H9 (cell line): Measurements from ENCODE around the gene KPTN. TPM values are rescaled to one million over a fixed set of nuclear protein-coding genes. Genes with fewer than 3 reads are reported as not detected.
A peak's percentile ranks its signal among the peaks of the same experiment; 100 is the strongest.

Experiments used
- DNase-seq: peaks from one replicate; pipeline ENCODE4 v3.0.0-alpha.2; 2017
- H2AFZ ChIP-seq: one replicate; pipeline ENCODE4 v1.6.1; 2013; ENCODE audit warnings: mild to moderate bottlenecking, low read length, control low read depth, moderate library complexity
- H2AK5ac ChIP-seq: 2 replicates; pipeline ENCODE4 v1.6.1; 2013; ENCODE audit warnings: low read length, control low read depth, mixed read lengths; ENCODE audit not compliant: insufficient read length
- H2BK120ac ChIP-seq: one replicate; pipeline ENCODE4 v1.6.1; 2013; ENCODE audit warnings: low read depth, mild to moderate bottlenecking, low read length, control low read depth, inconsistent platforms; ENCODE audit not compliant: poor library complexity, severe bottlenecking
- H2BK12ac ChIP-seq: 2 replicates; pipeline ENCODE4 v1.6.1; 2013; ENCODE audit warnings: low read length, control low read depth, mixed read lengths, low read depth; ENCODE audit not compliant: insufficient read length
- H2BK15ac ChIP-seq: 2 replicates; pipeline ENCODE4 v1.6.1; 2013; ENCODE audit warnings: low read depth, low read length, control low read depth
- H2BK20ac ChIP-seq: one replicate; pipeline ENCODE4 v1.6.1; 2013; ENCODE audit warnings: low read depth, mild to moderate bottlenecking, low read length, control low read depth, inconsistent platforms; ENCODE audit not compliant: poor library complexity, severe bottlenecking
- H2BK5ac ChIP-seq: 2 replicates; pipeline ENCODE4 v1.6.1; 2013; ENCODE audit warnings: low read length, control low read depth, mixed read lengths; ENCODE audit not compliant: insufficient read length
- H3K14ac ChIP-seq: 2 replicates; pipeline ENCODE4 v1.6.1; 2013; ENCODE audit warnings: low read length, control low read depth; ENCODE audit not compliant: insufficient read depth
- H3K18ac ChIP-seq: 2 replicates; pipeline ENCODE4 v1.6.1; 2013; ENCODE audit warnings: low read depth, mild to moderate bottlenecking, mixed read lengths, low read length, control low read depth; ENCODE audit not compliant: insufficient read length
- H3K23ac ChIP-seq: 2 replicates; pipeline ENCODE4 v1.6.1; 2013; ENCODE audit warnings: low read length, control low read depth, mixed read lengths, low read depth; ENCODE audit not compliant: insufficient read length
- H3K23me2 ChIP-seq: 2 replicates; pipeline ENCODE4 v1.6.1; 2013; ENCODE audit warnings: low read depth, mild to moderate bottlenecking, mixed read lengths, low read length, control low read depth; ENCODE audit not compliant: insufficient read length, poor library complexity, severe bottlenecking
- H3K27ac ChIP-seq: 2 replicates; pipeline ENCODE4 v1.5.1; 2013; ENCODE audit warnings: low read length, control low read depth, mixed read lengths, low read depth; ENCODE audit not compliant: insufficient read length
- H3K27me3 ChIP-seq: 2 replicates; pipeline ENCODE4 v1.6.1; 2013; ENCODE audit warnings: low read length, control low read depth, inconsistent platforms; ENCODE audit not compliant: insufficient read depth
- H3K4ac ChIP-seq: 2 replicates; pipeline ENCODE4 v1.6.1; 2013; ENCODE audit warnings: low read depth, mild to moderate bottlenecking, control low read depth, inconsistent platforms, low read length, moderate library complexity
- H3K4me1 ChIP-seq: 2 replicates; pipeline ENCODE4 v1.6.1; 2013; ENCODE audit warnings: low read length, control low read depth, inconsistent platforms; ENCODE audit not compliant: insufficient read depth
- H3K4me2 ChIP-seq: 2 replicates; pipeline ENCODE4 v1.6.1; 2013; ENCODE audit warnings: low read length, control low read depth, mixed read lengths; ENCODE audit not compliant: insufficient read length, insufficient read depth
- H3K56ac ChIP-seq: 2 replicates; pipeline ENCODE4 v1.6.1; 2013; ENCODE audit warnings: low read depth, mild to moderate bottlenecking, mixed read lengths, low read length, control low read depth; ENCODE audit not compliant: insufficient read length
- H3K79me1 ChIP-seq: 2 replicates; pipeline ENCODE4 v1.6.1; 2013; ENCODE audit warnings: low read depth, mild to moderate bottlenecking, moderate library complexity, low read length, control low read depth, inconsistent platforms; ENCODE audit not compliant: insufficient read depth, poor library complexity, severe bottlenecking
- H3K79me2 ChIP-seq: 2 replicates; pipeline ENCODE4 v1.6.1; 2013; ENCODE audit warnings: low read length, control low read depth, inconsistent platforms; ENCODE audit not compliant: insufficient read depth
- H3K9ac ChIP-seq: 2 replicates; pipeline ENCODE4 v1.6.1; 2013; ENCODE audit warnings: low read length, control low read depth, mixed read lengths; ENCODE audit not compliant: insufficient read length; ENCODE audit errors: extremely low read depth
- H3K9me3 ChIP-seq: one replicate; pipeline ENCODE4 v1.6.1; 2013; ENCODE audit warnings: low read depth, low read length, inconsistent platforms; ENCODE audit not compliant: control insufficient read depth
- H3T11ph ChIP-seq: one replicate; pipeline ENCODE4 v1.6.1; 2013; ENCODE audit warnings: mild to moderate bottlenecking, low read length, control low read depth, inconsistent platforms
- H4K20me1 ChIP-seq: one replicate; pipeline ENCODE4 v1.6.1; 2013; ENCODE audit not compliant: control insufficient read depth, insufficient read length, insufficient read depth
- H4K5ac ChIP-seq: 2 replicates; pipeline ENCODE4 v1.6.1; 2013; ENCODE audit warnings: low read depth, mild to moderate bottlenecking, mixed read lengths, low read length, control low read depth; ENCODE audit not compliant: insufficient read length
- H4K8ac ChIP-seq: replicated peaks from 2 replicates; pipeline ENCODE4 v1.6.1; 2013; ENCODE audit warnings: low read length, control low read depth, mixed read lengths, low read depth; ENCODE audit not compliant: insufficient read length
- H4K91ac ChIP-seq: 2 replicates; pipeline ENCODE4 v1.6.1; 2013; ENCODE audit warnings: low read depth, mild to moderate bottlenecking, moderate library complexity, mixed read lengths, low read length, control low read depth; ENCODE audit not compliant: insufficient read length
- H3K27ac Mint-ChIP-seq, 3 experiments: 2 replicates in 2 of 3; 3 replicates in 1 of 3; pipeline ENCODE4 v1.8.0; 2020 to 2021; ENCODE audit warnings: mixed read lengths in 3 of 3, mild to moderate bottlenecking in 1 of 3, moderate library complexity in 1 of 3
- H3K27me3 Mint-ChIP-seq: 2 replicates; pipeline ENCODE4 v1.8.0; 2021; ENCODE audit warnings: low read depth, mild to moderate bottlenecking, moderate library complexity, mixed read lengths
- H3K36me3 Mint-ChIP-seq, 3 experiments: 2 replicates in 2 of 3; 3 replicates in 1 of 3; pipeline ENCODE4 v1.8.0; 2020 to 2021; ENCODE audit warnings: low read depth in 3 of 3, mixed read lengths in 3 of 3; ENCODE audit not compliant: insufficient read depth in 1 of 3
- H3K4me1 Mint-ChIP-seq, 2 experiments: 2 replicates each; pipeline ENCODE4 v1.8.0; 2020; ENCODE audit warnings: mixed read lengths in 2 of 2
- H3K4me3 Mint-ChIP-seq, 2 experiments: 2 replicates in 1 of 2; 3 replicates in 1 of 2; pipeline ENCODE4 v1.8.0; 2020 to 2021; ENCODE audit warnings: mild to moderate bottlenecking in 2 of 2, mixed read lengths in 2 of 2, moderate library complexity in 1 of 2
- H3K9me3 Mint-ChIP-seq, 2 experiments: 2 replicates in 1 of 2; 3 replicates in 1 of 2; pipeline ENCODE4 v1.8.0; 2020; ENCODE audit warnings: mild to moderate bottlenecking in 2 of 2, mixed read lengths in 2 of 2, moderate library complexity in 1 of 2
- WGBS: extraction: QIAGEN DNeasy Blood & Tissue Kit; methylation state at CpG from one replicate; pipeline ENCODE4 v1.1.7; 2013; ENCODE audit warnings: missing lambda C conversion rate, low lambda C conversion rate, mixed read lengths; ENCODE audit not compliant: insufficient read length; ENCODE audit errors: extremely low coverage; 5-methylcytosine and 5-hydroxymethylcytosine counted together
- total RNA-seq: library from RNA; stranded (reverse); gene quantifications from 2 replicates; pipeline ENCODE4 v1.2.1, GENCODE V29; 2021
- TF ChIP-seq, protein P1 (sequence below): fragments of 200-600 bp; sonication (generic); conservative IDR thresholded peaks from 3 replicates; pipeline ENCODE4 v1.8.0; 2021; ENCODE audit warnings: antibody characterized with exemption, mild to moderate bottlenecking

The KPTN gene
- total RNA-seq, 1 experiment from 2014 or later = 35.4 TPM

DNA sequence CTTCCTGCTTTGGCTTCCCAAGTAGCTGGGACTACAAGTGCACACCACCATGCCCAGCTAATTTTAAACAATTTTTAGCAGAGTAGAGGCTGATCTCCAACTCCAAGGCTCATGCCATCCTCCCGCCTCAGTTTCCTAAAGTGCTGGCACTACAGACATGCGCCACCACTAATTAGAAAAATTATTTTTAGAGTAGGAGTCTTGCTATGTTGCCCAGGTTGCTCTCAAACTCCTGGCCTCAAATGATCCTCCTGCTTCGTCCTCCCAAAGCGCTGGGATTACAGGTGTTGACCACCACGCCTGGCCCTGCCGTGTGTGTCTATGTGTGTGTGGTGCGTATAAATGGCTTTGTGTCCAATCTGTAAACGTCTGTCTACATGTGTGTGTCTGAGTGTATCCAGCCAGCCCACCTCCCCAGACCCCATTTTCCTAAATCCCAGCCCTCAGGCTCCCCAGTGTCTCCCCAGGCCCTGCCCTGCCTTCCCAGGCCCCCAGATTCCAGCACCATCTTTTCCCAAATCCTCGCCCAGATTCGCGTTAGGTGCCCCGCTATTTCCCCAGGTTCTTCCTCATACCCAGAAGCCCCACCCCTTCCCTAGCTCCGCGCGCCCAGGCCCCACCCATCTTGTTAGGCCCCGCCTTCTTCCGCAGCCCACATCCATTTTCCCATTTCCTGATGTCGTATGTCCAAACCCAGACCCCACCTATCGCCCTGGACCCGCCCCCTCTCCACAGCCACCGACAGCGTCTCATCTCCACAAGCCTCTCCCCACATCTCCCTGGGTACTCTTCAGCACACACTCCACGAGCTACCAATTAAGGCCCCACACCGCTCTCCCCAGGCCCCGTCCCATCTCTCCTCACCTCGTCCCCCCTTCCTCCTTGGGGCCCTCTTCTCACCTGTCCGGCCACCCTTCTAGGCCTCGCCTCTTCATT, 37.2 kb downstream of the KPTN start:
- peaks cover 66% of the 10 kb centered on the region for H3K27me3 Mint-ChIP-seq
- Histone ChIP-seq H4K91ac (no peak overlapping the region), H2BK15ac (no peak overlapping the region), H3K14ac (peak overlapping the region; percentile 43; the same call in 1 of the 2 replicates), H4K8ac (no peak overlapping the region), H2AK5ac (no peak overlapping the region), H3K27ac (no peak overlapping the region), H3K4me2 (peak overlapping the region; percentile 61), H3K18ac (no peak overlapping the region), H3T11ph (no peak overlapping the region), H3K9me3 (no peaks in the 10 kb centered on the region), H3K9ac (no peak overlapping the region), H2BK120ac (no peak overlapping the region), H3K27me3 (no peaks in the 10 kb centered on the region; the same call in 1 of the 2 replicates), H3K4ac (no peak overlapping the region), H3K56ac (no peak overlapping the region), H2BK5ac (no peak overlapping the region), H2AFZ (no peak overlapping the region), H2BK12ac (no peak overlapping the region), H3K4me1 (peaks cover 10% of the 10 kb centered on the region; the same call in 1 of the 2 replicates), H3K23me2 (peaks cover 13% of the 10 kb centered on the region), H2BK20ac (no peak overlapping the region), H4K20me1 (no peaks in the 10 kb centered on the region), H4K5ac (no peak overlapping the region), H3K79me1 (no peaks in the 10 kb centered on the region), H3K79me2 (no peaks in the 10 kb centered on the region), H3K23ac (no peak overlapping the region)
- peak; percentile 96 for DNase-seq
- no CpG with 5 or more reads among the region's 28 CpGs for WGBS
- peak overlapping the region; percentile 4 to 97 (median 96); a peak in 5 of 7 replicates for H3K27ac Mint-ChIP-seq
- H3K36me3 Mint-ChIP-seq = peaks cover 0 to 1% (median 0%) of the 10 kb centered on the region in 3 experiments; a peak in 2 of 7 replicates
- H3K4me3 Mint-ChIP-seq = peak overlapping the region; percentile 74 to 88
- TF ChIP-seq, protein P1, sequence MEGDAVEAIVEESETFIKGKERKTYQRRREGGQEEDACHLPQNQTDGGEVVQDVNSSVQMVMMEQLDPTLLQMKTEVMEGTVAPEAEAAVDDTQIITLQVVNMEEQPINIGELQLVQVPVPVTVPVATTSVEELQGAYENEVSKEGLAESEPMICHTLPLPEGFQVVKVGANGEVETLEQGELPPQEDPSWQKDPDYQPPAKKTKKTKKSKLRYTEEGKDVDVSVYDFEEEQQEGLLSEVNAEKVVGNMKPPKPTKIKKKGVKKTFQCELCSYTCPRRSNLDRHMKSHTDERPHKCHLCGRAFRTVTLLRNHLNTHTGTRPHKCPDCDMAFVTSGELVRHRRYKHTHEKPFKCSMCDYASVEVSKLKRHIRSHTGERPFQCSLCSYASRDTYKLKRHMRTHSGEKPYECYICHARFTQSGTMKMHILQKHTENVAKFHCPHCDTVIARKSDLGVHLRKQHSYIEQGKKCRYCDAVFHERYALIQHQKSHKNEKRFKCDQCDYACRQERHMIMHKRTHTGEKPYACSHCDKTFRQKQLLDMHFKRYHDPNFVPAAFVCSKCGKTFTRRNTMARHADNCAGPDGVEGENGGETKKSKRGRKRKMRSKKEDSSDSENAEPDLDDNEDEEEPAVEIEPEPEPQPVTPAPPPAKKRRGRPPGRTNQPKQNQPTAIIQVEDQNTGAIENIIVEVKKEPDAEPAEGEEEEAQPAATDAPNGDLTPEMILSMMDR = no peak
- H3K9me3 Mint-ChIP-seq = no peaks in the 10 kb centered on the region; a peak in 3 of 5 replicates
- peaks cover 37 to 45% of the 10 kb centered on the region in 2 experiments for H3K4me1 Mint-ChIP-seq
